GM12878 (cell line): Measurements from ENCODE around the gene SUFU. TPM values are rescaled to one million over a fixed set of nuclear protein-coding genes. Genes with fewer than 3 reads are reported as not detected.

ENCODE experiments used
- ATAC-seq: fragments of 200-7000 bp; cut with Tn5 transposase; 3 replicates; pipeline ENCODE4 v1.9.1; 2020; ENCODE audit warnings: mild to moderate bottlenecking, moderate library complexity
- BruUV-seq: library from RNA; stranded (reverse); fragments of 400-500 nt; replicated peaks from 2 replicates; lab custom pipeline; 2021; lab: Mats Ljungman, UMichigan
- CTCF ChIA-PET: fragments of 300-600 bp; sonication (Branson Sonifier 250); formaldehyde crosslinking; extraction: SDS; loops from one replicate; lab custom pipeline; 2021; ENCODE audit warnings: inconsistent platforms; lab: Yijun Ruan, JAX
- POLR2A ChIA-PET: fragments of 350-600 bp; formaldehyde crosslinking; extraction: SDS; loops from one replicate; lab custom pipeline; 2021; ENCODE audit warnings: inconsistent platforms; lab: Charles Lee
- RAD21 ChIA-PET: fragments of 300-600 bp; sonication (Branson Sonifier 250); formaldehyde crosslinking; loops from one replicate; lab custom pipeline; 2023; ENCODE audit warnings: antibody characterized with exemption; ENCODE audit not compliant: unreplicated experiment; lab: Charles Lee
- SMC1A ChIA-PET: fragments of 300-600 bp; sonication (Branson Sonifier 250); formaldehyde crosslinking; loops from one replicate; lab custom pipeline; 2023; ENCODE audit not compliant: unreplicated experiment, uncharacterized antibody; lab: Charles Lee
- DNase-seq: peaks from one replicate; pipeline ENCODE4 v3.0.0-alpha.2; 2011; ENCODE audit warnings: low read depth, low spot score
- FAIRE-seq: peaks from 3 replicates; lab custom pipeline; 2011; peaks lifted over from hg19 to GRCh38; lab: Jason Lieb, UNC
- H2AFZ ChIP-seq: 2 replicates; pipeline ENCODE4 v1.6.0; 2011; ENCODE audit warnings: low read depth, low read length, control low read depth; ENCODE audit not compliant: control insufficient read depth
- H3K27ac ChIP-seq: 2 replicates; pipeline ENCODE4 v1.5.1; 2011; ENCODE audit warnings: control low read depth; ENCODE audit not compliant: control insufficient read depth, insufficient read depth
- H3K27me3 ChIP-seq, 2 experiments: replicated peaks in 1 of 2; 2 replicates each; pipeline versions ENCODE4 v1.6.0 to v1.6.1; 2011; ENCODE audit warnings: low read length in 1 of 2; ENCODE audit not compliant: control insufficient read depth in 2 of 2, insufficient read depth in 2 of 2
- H3K36me3 ChIP-seq, 2 experiments: 2 replicates each; pipeline ENCODE4 v1.5.1; 2011; ENCODE audit warnings: low read length in 1 of 2; ENCODE audit not compliant: control insufficient read depth in 2 of 2, insufficient read depth in 2 of 2
- H3K4me1 ChIP-seq: 2 replicates; pipeline ENCODE4 v1.6.1; 2011; ENCODE audit warnings: mild to moderate bottlenecking, low read length, moderate library complexity, mixed read lengths; ENCODE audit not compliant: control insufficient read depth, insufficient read depth
- H3K4me2 ChIP-seq: 2 replicates; pipeline ENCODE4 v1.6.0; 2011; ENCODE audit warnings: control low read depth; ENCODE audit not compliant: control insufficient read depth, insufficient read depth
- H3K4me3 ChIP-seq: fragments of 200-600 bp; sonication (generic); 2 replicates; pipeline ENCODE4 v1.5.1; 2016
- H3K79me2 ChIP-seq: 2 replicates; pipeline ENCODE4 v1.6.0; 2011; ENCODE audit warnings: low read length; ENCODE audit not compliant: control insufficient read depth, insufficient read depth
- H3K9ac ChIP-seq: 2 replicates; pipeline ENCODE4 v1.8.0; 2011; ENCODE audit warnings: low read length, control low read depth, mixed read lengths; ENCODE audit not compliant: control insufficient read depth, insufficient read depth
- H3K9me3 ChIP-seq: replicated peaks from 3 replicates; pipeline ENCODE4 v1.5.1; 2011; ENCODE audit warnings: mild to moderate bottlenecking, low read length; ENCODE audit not compliant: control insufficient read depth, insufficient read depth
- H4K20me1 ChIP-seq: 2 replicates; pipeline ENCODE4 v1.6.0; 2011; ENCODE audit not compliant: control insufficient read depth, insufficient read depth
- CUX1 ChIP-seq: IDR thresholded peaks from 2 replicates; pipeline ENCODE4 v1.6.1; 2012; ENCODE audit warnings: improper control_type of control experiment, low read depth, low read length; ENCODE audit not compliant: insufficient replicate concordance
- FOS ChIP-seq: IDR thresholded peaks from 3 replicates; pipeline ENCODE4 v1.6.1; 2011; ENCODE audit warnings: borderline replicate concordance; ENCODE audit not compliant: insufficient read length; ENCODE audit errors: extremely low read depth
- MLLT1 ChIP-seq: fragments of 450-650 bp; IDR thresholded peaks from 2 replicates; pipeline ENCODE4 v1.6.1; 2016; ENCODE audit warnings: mild to moderate bottlenecking
- NFYA ChIP-seq: IDR thresholded peaks from 2 replicates; pipeline ENCODE4 v1.6.1; 2011; ENCODE audit warnings: low read depth, mild to moderate bottlenecking, low read length, improper control_type of control experiment, borderline replicate concordance
- POLR2AphosphoS2 ChIP-seq: IDR thresholded peaks from 2 replicates; pipeline ENCODE4 v1.6.1; 2011; ENCODE audit warnings: low read depth, mild to moderate bottlenecking, low read length, improper control_type of control experiment, moderate library complexity
- POU2F2 ChIP-seq: IDR thresholded peaks from 3 replicates; pipeline ENCODE4 v1.6.1; 2011; ENCODE audit warnings: low read depth, mild to moderate bottlenecking, low read length, borderline replicate concordance
- RELB ChIP-seq: fragments of 450-650 bp; IDR thresholded peaks from 2 replicates; pipeline ENCODE4 v1.6.1; 2017; ENCODE audit warnings: low read depth, mild to moderate bottlenecking, moderate library complexity
- SIN3A ChIP-seq: IDR thresholded peaks from 2 replicates; pipeline ENCODE4 v1.6.1; 2012; ENCODE audit warnings: low read depth, low read length, improper control_type of control experiment
- TCF7 ChIP-seq: IDR thresholded peaks from 2 replicates; pipeline ENCODE4 v1.6.1; 2014; ENCODE audit warnings: antibody characterized with exemption, borderline replicate concordance
- WRNIP1 ChIP-seq: IDR thresholded peaks from 2 replicates; pipeline ENCODE4 v1.6.1; 2011; ENCODE audit warnings: low read depth, low read length, improper control_type of control experiment, borderline replicate concordance
- WGBS: methylation state at CpG from one replicate; pipeline ENCODE4 v1.1.6; 2016; ENCODE audit warnings: low lambda C conversion rate; ENCODE audit not compliant: insufficient replicate concordance, insufficient coverage; ENCODE audit errors: missing lambda C conversion rate; 5-methylcytosine and 5-hydroxymethylcytosine counted together
- in situ Hi-C: fragments of 300-500 bp; cut with MboI; formaldehyde crosslinking; loops from 9 replicates; pipeline ENCODE4 v1.14.3; 2018; ENCODE audit warnings: mixed read lengths
- intact Hi-C: fragments of 100-400 bp; cut with micrococcal nuclease; formaldehyde crosslinking; loops from one replicate; pipeline ENCODE4 v1.14.2; 2022; ENCODE audit not compliant: unreplicated experiment
- polyA plus RNA-seq, 11 experiments: library from polyadenylated mRNA; depleted of rRNA in 4 of 11; unstranded in 6 of 11; stranded (reverse) in 5 of 11; fragments of >200 nt; fragmentation: Nextera tagmentation in 4 of 11; fragmentation: Illumina TruSeq in 1 of 11; extraction: Ambion mirVana in 4 of 11; extraction: Trizol in 1 of 11; gene quantifications; 1 replicate in 1 of 11; 2 replicates in 10 of 11; pipeline versions ENCODE4 v1.2.1 to v1.2.3, GENCODE V29; 2011 to 2016; ENCODE audit warnings: inconsistent platforms in 2 of 11, missing spikeins in 2 of 11, low read depth in 1 of 11
- total RNA-seq, 4 experiments: library from RNA; depleted of rRNA in 3 of 4; stranded (reverse); fragments of >200 nt in 3 of 4; fragmentation: Illumina TruSeq in 1 of 4; extraction: Trizol in 1 of 4; gene quantifications; 2 replicates each; pipeline versions ENCODE4 v1.2.1 to v1.2.3, GENCODE V29; 2013 to 2021

Gene SUFU
- total and polyA plus RNA-seq, 10 of the 15 experiments (the other 5 are each of a cell fraction or from before 2014, with no cell fraction given) = 0.68 to 7.7 (median 2.4) TPM

- in situ Hi-C loops (no loop called here), intact Hi-C loops (no loop called here)
- FAIRE-seq (peak; percentile 82), DNase-seq (peak; percentile 75), ATAC-seq (peak; percentile 61)
- Histone ChIP-seq H3K4me3 (peak overlapping the region; percentile 62), H3K9me3 (no peaks in the 10 kb centered on the region), H3K4me1 (peaks cover 56% of the 10 kb centered on the region), H2AFZ (no peak overlapping the region), H3K27me3 (no peaks in the 10 kb centered on the region), H3K36me3 (peaks cover 27 to 33% of the 10 kb centered on the region in 2 experiments), H4K20me1 (no peaks in the 10 kb centered on the region), H3K27ac (peak overlapping the region; percentile 96), H3K4me2 (peak overlapping the region; percentile 98), H3K9ac (peak overlapping the region; percentile 68), H3K79me2 (peaks cover 64% of the 10 kb centered on the region)
- ChIA-PET CTCF (interaction anchor here (0.6 to 13.5 kb wide), 8 partner anchors 8 to 369 kb away, joined by 3 to 128 read pairs (median 6); partner anchors contain the start of gene SUFU), SMC1A (interaction anchor here (0.8 to 9.3 kb wide), 7 partner anchors 8 to 220 kb away, joined by 3 to 103 read pairs (median 11); partner anchors contain the start of genes ARL3, CUEDC2 and SFXN2), RAD21 (interaction anchor here (0.7 to 7.1 kb wide), 8 partner anchors 8 to 60 kb away, joined by 3 to 81 read pairs (median 8); partner anchors contain the start of genes ARL3 and SFXN2), POLR2A (interaction anchor here (0.6 to 14.1 kb wide), 6 partner anchors 10 to 150 kb away, joined by 3 to 151 read pairs (median 43); partner anchors contain the start of genes ARL3 and SFXN2)
- WGBS = 3% methylated on average over 12 of the region's 12 CpGs
- BruUV-seq = no TSS peak
- TF ChIP-seq POU2F2 (0 out of 3 replicates have a peak, but pooled peaks have one; percentile 38), FOS (no peak), RELB (no peak; the same call in none of the 2 replicates), POLR2AphosphoS2 (no peak), MLLT1 (0 out of 2 replicates have a peak, but pooled peaks have one; percentile 22), SIN3A (no peak), WRNIP1 (no peak), CUX1 (no peak), TCF7 (no peak), NFYA (no peak)
These were observed 148.6 kb downstream of the SUFU start for GRCh38 chr10:102652170-102652916.
